Left ventricle myocardium inferior (tissue), 1 donor: ENCODE measurements around the gene PDGFC. TPM values are rescaled to one million over a fixed set of nuclear protein-coding genes. Genes with fewer than 3 reads are reported as not detected.

Experiments
- DNase-seq: peaks from one replicate; pipeline ENCODE4 v3.0.0-alpha.2; 2020
- H3K27ac ChIP-seq: fragments of 200-600 bp; replicated peaks from 2 replicates; pipeline ENCODE4 v1.8.0; 2021
- H3K27me3 ChIP-seq: fragments of 200-600 bp; 2 replicates; pipeline ENCODE4 v1.8.0; 2021; ENCODE audit warnings: low read depth
- H3K36me3 ChIP-seq: fragments of 200-600 bp; 2 replicates; pipeline ENCODE4 v1.8.0; 2021
- H3K4me1 ChIP-seq: fragments of 200-600 bp; 2 replicates; pipeline ENCODE4 v1.8.0; 2021
- H3K4me3 ChIP-seq: fragments of 200-600 bp; 2 replicates; pipeline ENCODE4 v1.8.0; 2021; ENCODE audit warnings: mild to moderate bottlenecking, moderate library complexity
- H3K9me3 ChIP-seq: fragments of 200-600 bp; replicated peaks from 2 replicates; pipeline ENCODE4 v1.8.0; 2021
- CTCF ChIP-seq: fragments of 200-600 bp; IDR thresholded peaks from 2 replicates; pipeline ENCODE4 v1.8.0; 2021; ENCODE audit warnings: antibody characterized with exemption, mild to moderate bottlenecking, borderline replicate concordance
- intact Hi-C: fragments of 100-400 bp; cut with micrococcal nuclease; formaldehyde crosslinking; loops from one replicate; pipeline ENCODE4 v1.11.0; 2022
- total RNA-seq: library from RNA; stranded (reverse); fragmentation: NEBNext Ultra II Directional; extraction: Animal tissue kit (Norgen Biotek cat#: 25700); gene quantifications from one replicate; pipeline ENCODE4 v1.2.1, GENCODE V29; 2021
- donor health status: DM: no; HTN: yes; CAD: no; lungs with severe emphysema.

Gene PDGFC
- total RNA-seq, 1 donor from 2014 or later = 12.9 TPM

GRCh38 chr4:156756118-156756517 is 215.5 kb downstream of the PDGFC start:
- no peak for DNase-seq
- peaks cover 3% of the 10 kb centered on the region for H3K9me3 ChIP-seq
- TF ChIP-seq CTCF = no peak
- no peak overlapping the region for H3K4me3 ChIP-seq
- intact Hi-C loops = no loop called here
- H3K27ac ChIP-seq = no peak overlapping the region
- no peaks in the 10 kb centered on the region for H3K4me1 ChIP-seq
- H3K36me3 ChIP-seq = no peaks in the 10 kb centered on the region
- no peaks in the 10 kb centered on the region for H3K27me3 ChIP-seq

GRCh38 chr4:156754832-156755570 is 216.6 kb downstream of the PDGFC start:
- Histone ChIP-seq H3K27me3 (no peaks in the 10 kb centered on the region), H3K9me3 (peaks cover 3% of the 10 kb centered on the region), H3K36me3 (no peaks in the 10 kb centered on the region), H3K4me1 (no peaks in the 10 kb centered on the region), H3K4me3 (no peak overlapping the region), H3K27ac (no peak overlapping the region)
- intact Hi-C loops = no loop called here
- TF ChIP-seq CTCF = no peak
- DNase-seq = no peak

GRCh38 chr4:156751486-156751885 is 220.1 kb downstream of the PDGFC start:
- no peak for TF ChIP-seq CTCF
- intact Hi-C loops = no loop called here
- H3K4me1 ChIP-seq = no peaks in the 10 kb centered on the region
- no peak overlapping the region for H3K4me3 ChIP-seq
- no peaks in the 10 kb centered on the region for H3K36me3 ChIP-seq
- peaks cover 3% of the 10 kb centered on the region for H3K9me3 ChIP-seq
- H3K27me3 ChIP-seq = no peaks in the 10 kb centered on the region
- DNase-seq = no peak
- H3K27ac ChIP-seq = no peak overlapping the region

- H3K4me1 ChIP-seq = no peaks in the 10 kb centered on the region
- H3K9me3 ChIP-seq = no peaks in the 10 kb centered on the region
- no peaks in the 10 kb centered on the region for H3K27me3 ChIP-seq
- no peak overlapping the region for H3K27ac ChIP-seq
- no peak overlapping the region for H3K4me3 ChIP-seq
- intact Hi-C loops = no loop called here
- DNase-seq = no peak
- no peaks in the 10 kb centered on the region for H3K36me3 ChIP-seq
- no peak for TF ChIP-seq CTCF
Measured at GRCh38 chr4:156749426-156750403, 221.9 kb downstream of the PDGFC start.

- Histone ChIP-seq H3K36me3 (no peaks in the 10 kb centered on the region), H3K9me3 (peaks cover 12% of the 10 kb centered on the region), H3K4me1 (no peaks in the 10 kb centered on the region), H3K4me3 (no peak overlapping the region), H3K27me3 (no peaks in the 10 kb centered on the region), H3K27ac (no peak overlapping the region)
- no peak for TF ChIP-seq CTCF
- intact Hi-C loops = no loop called here
- no peak for DNase-seq
Measured at GRCh38 chr4:156746111-156746510, 225.5 kb downstream of the PDGFC start.
